Astrocyte (in vitro differentiated cells and primary cell): ENCODE data around the gene C15orf39. TPM values are rescaled to one million over a fixed set of nuclear protein-coding genes. Genes with fewer than 3 reads are reported as not detected.

Source experiments
- DNase-seq: peaks from one replicate; pipeline ENCODE4 v3.0.0-alpha.2; 2010; ENCODE audit warnings: low read depth
- FAIRE-seq: peaks from 2 replicates; lab custom pipeline; 2011; peaks lifted over from hg19 to GRCh38; lab: Jason Lieb, UNC
- H2AFZ ChIP-seq: 2 replicates; pipeline ENCODE4 v1.6.0; 2012; ENCODE audit warnings: low read depth, low read length, inconsistent platforms
- H3K27ac ChIP-seq: 2 replicates; pipeline ENCODE4 v1.5.1; 2011; ENCODE audit warnings: low read depth, low read length, inconsistent platforms
- H3K27me3 ChIP-seq: 2 replicates; pipeline ENCODE4 v1.6.0; 2011; ENCODE audit warnings: low read length, inconsistent platforms; ENCODE audit not compliant: insufficient read depth
- H3K36me3 ChIP-seq: 2 replicates; pipeline ENCODE4 v1.5.1; 2011; ENCODE audit warnings: low read length, inconsistent platforms; ENCODE audit not compliant: insufficient read depth
- H3K4me1 ChIP-seq: 2 replicates; pipeline ENCODE4 v1.5.1; 2011; ENCODE audit warnings: low read length, inconsistent platforms; ENCODE audit not compliant: insufficient read depth
- H3K4me2 ChIP-seq: 2 replicates; pipeline ENCODE4 v1.6.0; 2012; ENCODE audit warnings: low read length, inconsistent platforms
- H3K4me3 ChIP-seq: 2 replicates; pipeline ENCODE4 v1.5.1; 2011; ENCODE audit warnings: low read depth, mild to moderate bottlenecking, low read length, inconsistent platforms; ENCODE audit not compliant: insufficient read depth
- H3K79me2 ChIP-seq: 2 replicates; pipeline ENCODE4 v1.6.0; 2012; ENCODE audit warnings: mild to moderate bottlenecking, low read length, inconsistent platforms; ENCODE audit not compliant: insufficient read depth
- H3K9ac ChIP-seq: 2 replicates; pipeline ENCODE4 v1.6.0; 2012; ENCODE audit warnings: mild to moderate bottlenecking, low read length, inconsistent platforms
- H3K9me3 ChIP-seq: 2 replicates; pipeline ENCODE4 v1.5.1; 2012; ENCODE audit warnings: low read depth, mild to moderate bottlenecking, low read length, inconsistent platforms; ENCODE audit not compliant: insufficient read depth
- H4K20me1 ChIP-seq: 2 replicates; pipeline ENCODE4 v1.6.0; 2012; ENCODE audit warnings: low read length, inconsistent platforms; ENCODE audit not compliant: insufficient read depth
- H3K27ac Mint-ChIP-seq: one replicate; pipeline ENCODE4 v1.8.0; 2021; ENCODE audit warnings: mild to moderate bottlenecking, mixed read lengths; ENCODE audit not compliant: unreplicated experiment
- H3K27me3 Mint-ChIP-seq: one replicate; pipeline ENCODE4 v1.8.0; 2021; ENCODE audit warnings: low read depth, mixed read lengths; ENCODE audit not compliant: unreplicated experiment
- H3K36me3 Mint-ChIP-seq: one replicate; pipeline ENCODE4 v1.8.0; 2021; ENCODE audit warnings: low read depth, mixed read lengths; ENCODE audit not compliant: unreplicated experiment
- H3K4me1 Mint-ChIP-seq: one replicate; pipeline ENCODE4 v1.8.0; 2021; ENCODE audit warnings: low read depth, mixed read lengths; ENCODE audit not compliant: unreplicated experiment
- H3K4me3 Mint-ChIP-seq: one replicate; pipeline ENCODE4 v1.8.0; 2021; ENCODE audit warnings: mild to moderate bottlenecking, moderate library complexity, mixed read lengths; ENCODE audit not compliant: unreplicated experiment
- H3K9me3 Mint-ChIP-seq: one replicate; pipeline ENCODE4 v1.8.0; 2021; ENCODE audit warnings: mild to moderate bottlenecking, mixed read lengths; ENCODE audit not compliant: unreplicated experiment
- EZH2 ChIP-seq: IDR thresholded peaks from 2 replicates; pipeline ENCODE4 v1.6.1; 2012; ENCODE audit warnings: mild to moderate bottlenecking, low read length, inconsistent platforms; ENCODE audit not compliant: insufficient read depth
- total RNA-seq: library from RNA; stranded (reverse); gene quantifications from 2 replicates; pipeline ENCODE4 v1.2.1, GENCODE V29; 2021
- TF ChIP-seq, protein P1 (sequence below): IDR thresholded peaks from 2 replicates; pipeline ENCODE4 v1.5.1; 2011; ENCODE audit warnings: low read depth, mild to moderate bottlenecking, inconsistent platforms, low read length, moderate library complexity; ENCODE audit not compliant: insufficient read depth

C15orf39 gene
- total RNA-seq, 1 donor from 2014 or later = 21.8 TPM

DNA sequence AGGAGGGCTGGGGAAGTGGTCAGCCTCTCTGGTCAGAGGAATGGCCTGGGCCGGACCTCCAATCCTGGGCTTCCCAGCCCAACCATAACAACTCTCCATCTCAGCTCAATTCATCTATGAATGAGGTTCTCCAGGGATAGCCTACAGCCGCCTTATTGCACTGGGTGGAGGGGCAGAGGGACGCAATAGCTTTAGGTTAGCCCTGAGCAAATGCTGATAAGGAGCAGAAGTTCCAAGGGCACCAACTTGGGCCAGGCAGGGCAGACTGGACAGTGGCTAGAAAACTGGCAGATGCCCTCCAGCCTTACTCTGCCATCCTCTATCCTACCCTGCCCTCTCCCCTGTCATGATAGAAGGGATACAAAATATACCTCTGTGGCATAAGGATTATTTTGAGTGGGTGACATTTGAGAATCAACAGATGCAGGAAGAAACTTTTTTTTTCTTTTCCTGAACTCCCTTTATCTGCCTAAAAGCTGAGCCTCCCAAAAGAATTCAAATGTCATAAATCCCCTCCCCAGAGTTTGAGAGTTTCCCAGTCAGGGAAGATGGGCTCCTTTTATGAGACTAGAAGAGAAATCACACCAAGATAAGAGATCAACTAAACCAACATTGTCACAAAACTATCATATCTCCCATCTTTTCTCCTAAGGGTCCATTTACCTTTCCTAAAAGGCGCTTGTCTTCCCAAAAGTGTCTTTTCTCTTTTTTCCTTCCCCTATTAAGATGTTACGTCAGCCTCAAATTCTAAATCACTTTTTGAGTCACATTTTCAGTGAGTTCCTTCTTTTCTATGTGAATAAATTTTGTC is 40.4 kb upstream of the C15orf39 start:
- Histone ChIP-seq H2AFZ (no peak overlapping the region), H3K9ac (no peak overlapping the region), H3K4me1 (no peaks in the 10 kb centered on the region), H3K79me2 (no peaks in the 10 kb centered on the region), H3K27ac (no peak overlapping the region), H3K4me2 (no peak overlapping the region), H3K9me3 (peaks cover 3% of the 10 kb centered on the region), H3K27me3 (no peaks in the 10 kb centered on the region), H4K20me1 (no peaks in the 10 kb centered on the region), H3K4me3 (no peak overlapping the region), H3K36me3 (no peaks in the 10 kb centered on the region)
- H3K27me3 Mint-ChIP-seq = peaks cover 8% of the 10 kb centered on the region
- FAIRE-seq (no peak), DNase-seq (no peak)
- H3K36me3 Mint-ChIP-seq = no peaks in the 10 kb centered on the region
- H3K4me3 Mint-ChIP-seq = no peak overlapping the region
- H3K27ac Mint-ChIP-seq = no peak overlapping the region
- peaks cover 1% of the 10 kb centered on the region for H3K9me3 Mint-ChIP-seq
- TF ChIP-seq, protein P1, sequence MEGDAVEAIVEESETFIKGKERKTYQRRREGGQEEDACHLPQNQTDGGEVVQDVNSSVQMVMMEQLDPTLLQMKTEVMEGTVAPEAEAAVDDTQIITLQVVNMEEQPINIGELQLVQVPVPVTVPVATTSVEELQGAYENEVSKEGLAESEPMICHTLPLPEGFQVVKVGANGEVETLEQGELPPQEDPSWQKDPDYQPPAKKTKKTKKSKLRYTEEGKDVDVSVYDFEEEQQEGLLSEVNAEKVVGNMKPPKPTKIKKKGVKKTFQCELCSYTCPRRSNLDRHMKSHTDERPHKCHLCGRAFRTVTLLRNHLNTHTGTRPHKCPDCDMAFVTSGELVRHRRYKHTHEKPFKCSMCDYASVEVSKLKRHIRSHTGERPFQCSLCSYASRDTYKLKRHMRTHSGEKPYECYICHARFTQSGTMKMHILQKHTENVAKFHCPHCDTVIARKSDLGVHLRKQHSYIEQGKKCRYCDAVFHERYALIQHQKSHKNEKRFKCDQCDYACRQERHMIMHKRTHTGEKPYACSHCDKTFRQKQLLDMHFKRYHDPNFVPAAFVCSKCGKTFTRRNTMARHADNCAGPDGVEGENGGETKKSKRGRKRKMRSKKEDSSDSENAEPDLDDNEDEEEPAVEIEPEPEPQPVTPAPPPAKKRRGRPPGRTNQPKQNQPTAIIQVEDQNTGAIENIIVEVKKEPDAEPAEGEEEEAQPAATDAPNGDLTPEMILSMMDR = no peak
- H3K4me1 Mint-ChIP-seq = peaks cover 6% of the 10 kb centered on the region

DNA sequence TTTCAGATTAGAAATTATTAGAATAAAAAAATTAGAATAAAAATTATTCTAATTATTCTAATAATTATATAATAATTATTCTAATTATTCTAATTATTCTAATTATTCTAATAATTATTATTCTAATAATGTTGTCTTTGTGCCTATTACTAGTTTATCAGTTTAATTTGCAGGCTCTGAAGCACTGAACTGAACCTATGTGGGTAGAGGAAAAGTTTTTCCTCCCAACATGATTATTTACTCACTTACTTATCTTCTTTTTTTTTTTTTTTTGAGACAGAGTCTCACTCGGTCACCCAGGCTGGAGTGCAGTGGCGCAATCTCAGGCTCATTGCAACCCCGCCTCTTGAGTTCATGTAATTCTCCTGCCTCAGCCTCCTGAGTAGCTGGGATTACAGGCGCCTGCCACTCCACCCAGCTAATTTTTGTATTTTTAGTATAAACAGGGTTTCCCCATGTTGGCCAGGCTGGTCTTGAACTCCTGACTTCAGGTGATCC is 39.7 kb upstream of the C15orf39 start:
- H2AFZ ChIP-seq = no peak overlapping the region
- TF ChIP-seq EZH2 = no peak
- TF ChIP-seq, protein P1 = no peak
- H3K79me2 ChIP-seq = no peaks in the 10 kb centered on the region
- H4K20me1 ChIP-seq = no peaks in the 10 kb centered on the region
- peaks cover 12% of the 10 kb centered on the region for H3K4me1 Mint-ChIP-seq
- no peaks in the 10 kb centered on the region for H3K4me1 ChIP-seq
- no peak overlapping the region for H3K4me3 Mint-ChIP-seq
- no peaks in the 10 kb centered on the region for H3K36me3 Mint-ChIP-seq
- peaks cover 5% of the 10 kb centered on the region for H3K9me3 Mint-ChIP-seq
- no peak overlapping the region for H3K4me2 ChIP-seq
- no peak for DNase-seq
- H3K4me3 ChIP-seq = no peak overlapping the region
- peaks cover 8% of the 10 kb centered on the region for H3K27me3 Mint-ChIP-seq
- H3K9me3 ChIP-seq = peaks cover 3% of the 10 kb centered on the region
- FAIRE-seq = no peak
- no peak overlapping the region for H3K27ac Mint-ChIP-seq
- no peak overlapping the region for H3K27ac ChIP-seq
- no peaks in the 10 kb centered on the region for H3K36me3 ChIP-seq
- H3K9ac ChIP-seq = no peak overlapping the region
- no peaks in the 10 kb centered on the region for H3K27me3 ChIP-seq

DNA sequence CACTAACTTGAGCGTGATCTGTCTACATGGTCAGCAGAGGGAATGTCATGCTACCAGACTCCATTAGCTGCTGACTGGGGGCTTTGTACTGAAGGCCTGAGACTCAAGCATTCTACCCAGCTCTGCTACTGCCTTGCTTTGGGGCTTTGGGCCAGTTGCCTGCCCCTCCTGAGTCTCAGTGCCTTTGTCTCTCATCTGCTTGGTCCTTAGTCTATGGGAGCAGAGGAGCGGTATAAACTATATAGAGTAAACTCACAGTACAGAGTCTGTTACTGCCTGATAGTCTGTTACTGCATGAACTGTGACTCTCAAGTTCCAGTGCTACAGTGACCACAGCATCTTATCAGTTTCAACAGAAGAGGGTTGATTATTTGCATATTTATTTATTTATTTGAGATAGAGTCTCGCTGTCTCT is 38.5 kb upstream of the C15orf39 start:
- H3K9me3 Mint-ChIP-seq = peaks cover 5% of the 10 kb centered on the region
- Histone ChIP-seq H3K9ac (no peak overlapping the region), H3K36me3 (no peaks in the 10 kb centered on the region), H3K9me3 (peaks cover 3% of the 10 kb centered on the region), H3K27ac (no peak overlapping the region), H3K4me3 (no peak overlapping the region), H3K4me1 (no peaks in the 10 kb centered on the region), H2AFZ (no peak overlapping the region), H3K4me2 (no peak overlapping the region), H3K27me3 (no peaks in the 10 kb centered on the region), H3K79me2 (no peaks in the 10 kb centered on the region), H4K20me1 (no peaks in the 10 kb centered on the region)
- no peaks in the 10 kb centered on the region for H3K36me3 Mint-ChIP-seq
- no peak for DNase-seq
- no peak for TF ChIP-seq EZH2
- TF ChIP-seq, protein P1 = no peak
- H3K4me1 Mint-ChIP-seq = peaks cover 23% of the 10 kb centered on the region
- no peak overlapping the region for H3K27ac Mint-ChIP-seq
- H3K4me3 Mint-ChIP-seq = no peak overlapping the region
- peaks cover 8% of the 10 kb centered on the region for H3K27me3 Mint-ChIP-seq
- FAIRE-seq = no peak
